ENCODE measurements around the gene MRPS33. TPM values are rescaled to one million over a fixed set of nuclear protein-coding genes. Genes with fewer than 3 reads are reported as not detected.

MRPS33 gene
- total and polyA plus RNA-seq, 4 donors = 17.3 to 73.6 (median 42.9) TPM

DNA sequence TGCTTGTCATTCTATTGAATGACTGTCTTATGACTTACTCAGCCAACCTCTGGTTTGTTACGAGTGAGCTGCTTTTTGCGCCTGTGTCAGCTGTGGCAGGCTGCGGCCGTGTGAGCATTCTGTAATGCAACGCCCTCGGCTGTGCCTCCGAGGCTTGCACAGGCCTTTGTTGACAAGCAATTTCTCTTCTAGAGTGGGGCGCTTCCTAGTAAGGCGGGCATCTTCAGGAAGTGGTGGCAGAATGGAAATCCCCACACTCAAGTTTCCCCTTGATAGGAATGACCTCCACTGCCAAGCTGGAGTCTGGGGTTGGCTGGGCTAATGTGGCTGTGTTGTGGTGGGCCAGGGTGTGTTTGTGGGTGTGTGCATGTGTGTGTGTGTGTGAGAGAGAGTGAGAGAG lies 38.9 kb upstream of the MRPS33 start:
- ATAC-seq (ENCODE audit: insufficient read depth, low FRiP score) = no peak
- TF ChIP-seq, protein P1, sequence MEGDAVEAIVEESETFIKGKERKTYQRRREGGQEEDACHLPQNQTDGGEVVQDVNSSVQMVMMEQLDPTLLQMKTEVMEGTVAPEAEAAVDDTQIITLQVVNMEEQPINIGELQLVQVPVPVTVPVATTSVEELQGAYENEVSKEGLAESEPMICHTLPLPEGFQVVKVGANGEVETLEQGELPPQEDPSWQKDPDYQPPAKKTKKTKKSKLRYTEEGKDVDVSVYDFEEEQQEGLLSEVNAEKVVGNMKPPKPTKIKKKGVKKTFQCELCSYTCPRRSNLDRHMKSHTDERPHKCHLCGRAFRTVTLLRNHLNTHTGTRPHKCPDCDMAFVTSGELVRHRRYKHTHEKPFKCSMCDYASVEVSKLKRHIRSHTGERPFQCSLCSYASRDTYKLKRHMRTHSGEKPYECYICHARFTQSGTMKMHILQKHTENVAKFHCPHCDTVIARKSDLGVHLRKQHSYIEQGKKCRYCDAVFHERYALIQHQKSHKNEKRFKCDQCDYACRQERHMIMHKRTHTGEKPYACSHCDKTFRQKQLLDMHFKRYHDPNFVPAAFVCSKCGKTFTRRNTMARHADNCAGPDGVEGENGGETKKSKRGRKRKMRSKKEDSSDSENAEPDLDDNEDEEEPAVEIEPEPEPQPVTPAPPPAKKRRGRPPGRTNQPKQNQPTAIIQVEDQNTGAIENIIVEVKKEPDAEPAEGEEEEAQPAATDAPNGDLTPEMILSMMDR (IDR thresholded peaks at IDR 0.05; ENCODE audit: control extremely low read depth, extremely low read depth) = no peak
- DNase-seq = no peak
- H3K9me3 ChIP-seq (ENCODE audit: control insufficient read depth in 4 of 4, insufficient read depth in 3 of 4, low read length in 3 of 4) = peaks cover 0 to 5% (median 0%) of the 10 kb centered on the region in 4 donors
- H3K36me3 ChIP-seq (ENCODE audit: control insufficient read depth in 4 of 4, insufficient read depth in 4 of 4, low read length in 4 of 4) = no peaks in the 10 kb centered on the region
- no peak overlapping the region for H3K9ac ChIP-seq (ENCODE audit: insufficient read depth in 1 of 2, low read length in 2 of 2)
- no peaks in the 10 kb centered on the region for H3K27me3 ChIP-seq (ENCODE audit: control insufficient read depth in 3 of 3, insufficient read depth in 3 of 3, low read length in 2 of 3)
- WGBS, 2 donors = 43 to 53% methylated on average over 9 of the region's 9 CpGs
- H3K4me3 ChIP-seq = no peak overlapping the region
- H3K4me1 ChIP-seq (ENCODE audit: control insufficient read depth in 5 of 5, insufficient read depth in 5 of 5, low read length in 5 of 5) = no peaks in the 10 kb centered on the region
- no peak overlapping the region for H3K27ac ChIP-seq (ENCODE audit: low read depth in 1 of 2, low read length in 1 of 2)

GRCh38 chr7:141045842-141046620 lies 31.3 kb upstream of the MRPS33 start:
- DNase-seq = no peak
- Histone ChIP-seq H3K36me3 (ENCODE audit: control insufficient read depth in 4 of 4, insufficient read depth in 4 of 4, low read length in 4 of 4) (no peaks in the 10 kb centered on the region), H3K9ac (ENCODE audit: insufficient read depth in 1 of 2, low read length in 2 of 2) (no peak overlapping the region), H3K4me1 (ENCODE audit: control insufficient read depth in 5 of 5, insufficient read depth in 5 of 5, low read length in 5 of 5) (no peaks in the 10 kb centered on the region), H3K27me3 (ENCODE audit: control insufficient read depth in 3 of 3, insufficient read depth in 3 of 3, low read length in 2 of 3) (no peaks in the 10 kb centered on the region), H3K4me3 (no peak overlapping the region), H3K9me3 (ENCODE audit: control insufficient read depth in 4 of 4, insufficient read depth in 3 of 4, low read length in 3 of 4) (no peaks in the 10 kb centered on the region), H3K27ac (ENCODE audit: low read depth in 1 of 2, low read length in 1 of 2) (no peak overlapping the region)
- no peak for ATAC-seq (ENCODE audit: insufficient read depth, low FRiP score)
- TF ChIP-seq, protein P1 (IDR thresholded peaks at IDR 0.05; ENCODE audit: control extremely low read depth, extremely low read depth) = no peak
- 84 to 90% methylated on average over 7 of the region's 7 CpGs for WGBS, 2 donors

DNA sequence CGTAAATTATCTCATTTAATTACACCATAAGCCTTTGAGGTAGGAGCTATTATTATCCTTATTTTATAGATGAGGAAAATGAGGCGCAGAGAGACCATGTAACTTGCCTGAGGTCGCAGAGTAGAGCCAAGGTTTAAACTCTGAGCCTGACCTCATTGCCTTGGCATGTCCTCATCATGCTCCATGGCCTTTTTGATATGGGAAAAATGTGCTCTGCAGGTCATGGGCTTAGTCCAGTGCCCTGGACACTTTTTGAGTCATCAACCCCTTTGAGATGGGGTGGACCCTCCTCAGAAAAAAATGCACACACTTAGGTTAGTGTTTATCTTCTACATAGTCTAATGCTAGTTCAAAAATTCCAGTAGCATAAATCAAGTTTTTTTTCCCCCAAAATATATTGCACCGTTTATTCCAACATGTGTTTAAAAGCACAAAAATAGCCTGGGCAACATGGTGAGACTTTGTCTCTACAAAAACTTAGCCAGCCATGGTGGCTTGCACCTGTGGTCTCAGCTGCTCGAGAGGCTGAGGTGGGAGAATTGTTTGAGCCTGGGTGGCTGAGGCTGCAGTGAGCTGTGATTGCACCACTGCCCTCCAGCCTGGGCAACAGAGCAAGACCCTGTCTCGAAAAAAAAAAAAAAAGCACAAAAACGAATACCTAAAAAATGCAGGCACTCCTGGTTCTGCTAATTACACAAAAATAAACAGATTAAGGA lies 30.5 kb upstream of the MRPS33 start:
- Histone ChIP-seq H3K36me3 (ENCODE audit: control insufficient read depth in 4 of 4, insufficient read depth in 4 of 4, low read length in 4 of 4) (no peaks in the 10 kb centered on the region), H3K4me1 (ENCODE audit: control insufficient read depth in 5 of 5, insufficient read depth in 5 of 5, low read length in 5 of 5) (no peaks in the 10 kb centered on the region), H3K4me3 (no peak overlapping the region), H3K27me3 (ENCODE audit: control insufficient read depth in 3 of 3, insufficient read depth in 3 of 3, low read length in 2 of 3) (no peaks in the 10 kb centered on the region), H3K9ac (ENCODE audit: insufficient read depth in 1 of 2, low read length in 2 of 2) (no peak overlapping the region), H3K27ac (ENCODE audit: low read depth in 1 of 2, low read length in 1 of 2) (no peak overlapping the region), H3K9me3 (ENCODE audit: control insufficient read depth in 4 of 4, insufficient read depth in 3 of 4, low read length in 3 of 4) (no peaks in the 10 kb centered on the region)
- DNase-seq = no peak
- TF ChIP-seq, protein P1 (IDR thresholded peaks at IDR 0.05; ENCODE audit: control extremely low read depth, extremely low read depth) = no peak
- ATAC-seq (ENCODE audit: insufficient read depth, low FRiP score) = no peak
- WGBS, 2 donors = 57 to 60% methylated on average over 7 of the region's 7 CpGs

Measured in lung (tissue), 12 donors.